Stimulated activated naive CD8-positive, alpha-beta T cell treated with anti-CD3 and anti-CD28 coated beads, Interleukin-15, Interleukin-2, amounts not matched to agents 100 U/mL and 50 U/mL, for 24 hours (primary cell): ENCODE measurements around the gene FOXK1.
A peak's percentile ranks its signal among the peaks of the same experiment; 100 is the strongest.

ENCODE experiments used
- ATAC-seq: fragments of 150-1000 bp; cut with Tn5 transposase; one replicate; pipeline ENCODE4 v1.10.0; 2021
- DNase-seq: peaks from one replicate; pipeline ENCODE4 v3.0.0; 2021

The FOXK1 gene

DNA sequence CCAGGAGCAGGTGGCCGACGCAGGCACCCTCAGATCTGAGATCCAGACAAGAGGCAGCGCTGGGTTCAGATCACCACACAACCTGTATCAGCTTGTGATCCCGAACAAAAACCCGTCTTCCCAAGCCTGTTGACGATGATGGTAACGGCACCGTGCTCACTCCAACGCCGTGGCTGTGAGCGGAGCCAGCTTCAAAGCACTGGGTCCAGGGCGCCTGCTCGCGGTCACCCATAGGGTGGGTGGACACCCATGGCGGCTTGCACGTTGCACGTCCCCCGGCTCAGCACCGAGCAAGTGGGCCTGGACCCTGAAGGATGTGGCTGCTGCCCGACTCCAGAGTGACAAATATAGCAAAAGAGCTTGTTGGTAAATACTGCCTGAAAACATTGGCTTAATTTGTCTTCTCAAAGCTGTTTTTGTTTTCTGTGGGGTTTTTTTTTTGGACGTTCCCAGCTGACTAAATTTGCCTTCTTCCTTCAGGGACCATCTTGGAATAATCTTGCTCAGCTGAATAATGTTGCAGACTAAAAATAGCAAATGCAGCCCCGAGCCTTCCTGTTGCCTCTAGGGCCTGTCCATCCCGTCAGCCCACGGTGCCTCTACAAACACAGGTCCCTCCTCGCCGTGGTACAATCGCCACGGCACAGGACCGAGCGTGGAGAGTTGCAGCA lies 41.0 kb downstream of the FOXK1 start:
- ATAC-seq (no peak), DNase-seq (no peak)

DNA sequence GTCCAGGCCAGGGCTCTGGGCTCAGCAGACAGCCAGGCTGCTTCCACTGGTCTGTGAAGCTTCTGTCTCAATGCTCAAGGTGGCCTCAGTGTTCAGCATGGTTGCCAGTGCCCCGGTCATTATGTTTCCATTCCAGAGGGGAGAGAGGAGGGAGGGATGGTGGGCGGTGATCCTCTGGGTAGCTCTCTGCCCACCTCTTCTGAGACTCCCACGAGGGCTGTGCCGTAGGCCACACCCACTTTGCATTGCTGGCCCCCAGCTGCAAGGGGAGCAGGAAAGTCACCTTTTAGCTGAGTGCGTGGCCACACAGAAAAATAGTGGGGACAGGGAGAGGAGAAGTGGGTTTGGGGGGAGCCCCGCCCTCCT lies 42.5 kb downstream of the FOXK1 start:
- DNase-seq (no peak), ATAC-seq (no peak)

DNA sequence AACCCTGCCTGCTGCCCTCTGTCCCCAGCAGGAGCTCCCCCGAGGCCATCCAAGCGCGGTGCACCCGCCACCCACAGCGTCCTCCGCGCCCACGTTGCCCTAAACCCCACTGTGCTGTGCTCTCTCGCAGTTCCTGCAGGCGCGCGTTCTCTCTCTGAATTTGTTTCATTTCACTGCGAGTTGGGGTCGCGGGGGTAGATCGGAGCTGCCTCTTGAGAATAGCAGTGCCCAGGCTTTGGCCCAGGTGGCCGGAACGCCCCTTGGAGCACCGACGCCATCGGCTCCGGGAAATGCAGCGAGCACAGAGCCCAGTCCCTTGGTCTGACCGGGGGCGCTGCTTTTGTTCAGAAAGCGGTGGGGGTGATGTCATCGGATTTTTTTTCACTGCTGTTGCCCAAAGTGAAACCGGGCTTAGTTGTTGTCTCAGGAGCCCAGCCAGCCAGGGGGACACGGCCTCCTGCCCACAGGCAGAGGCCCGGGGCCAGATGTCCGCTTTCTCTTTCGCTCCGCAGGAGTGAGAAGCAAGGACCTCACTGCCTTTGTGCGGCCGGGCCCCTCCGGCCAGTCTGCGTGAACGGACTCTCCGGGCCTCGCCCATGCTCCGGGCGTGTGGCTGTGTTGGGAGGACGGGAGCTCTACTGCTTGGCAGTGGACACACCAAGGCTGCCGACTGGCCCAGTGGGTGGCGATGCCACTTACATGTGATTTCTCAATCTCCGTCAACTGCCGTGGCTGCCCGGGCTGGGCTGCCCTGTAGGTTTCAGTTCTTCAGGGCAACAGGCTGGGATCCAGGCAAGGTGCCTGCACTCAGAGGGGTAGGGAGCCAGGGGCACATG lies 43.1 kb downstream of the FOXK1 start:
- peak; percentile 61 for DNase-seq
- ATAC-seq = peak; percentile 69

DNA sequence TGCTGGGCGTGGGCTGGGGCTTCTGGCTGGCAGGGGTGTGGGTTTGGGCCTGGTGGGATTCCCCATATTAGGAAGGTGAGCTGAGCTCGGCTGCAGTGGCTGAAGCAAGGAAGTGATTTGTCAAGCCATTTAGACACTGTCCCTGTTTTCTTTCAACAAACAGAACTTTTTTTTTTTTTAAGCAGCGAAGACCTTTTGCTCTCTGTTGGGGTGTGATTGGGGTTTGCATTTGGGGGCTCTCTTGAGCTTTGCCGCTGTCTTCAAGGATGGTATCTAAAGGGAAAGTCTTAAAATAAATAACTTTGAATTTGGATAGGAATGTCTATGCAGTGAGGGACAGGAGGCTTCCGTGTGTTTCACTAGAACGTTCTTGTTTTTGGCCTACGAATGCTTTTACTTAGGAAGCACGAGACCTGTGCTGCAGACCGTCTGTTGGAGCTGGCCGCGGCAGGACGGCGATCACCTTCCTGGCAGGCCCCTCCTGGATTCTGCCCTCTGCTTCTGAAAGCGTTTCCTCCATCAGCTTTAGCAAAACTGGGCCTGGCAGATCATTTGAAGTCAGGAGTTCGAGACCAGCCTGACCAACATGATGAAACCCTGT lies 43.9 kb downstream of the FOXK1 start:
- ATAC-seq (no peak), DNase-seq (no peak)

DNA sequence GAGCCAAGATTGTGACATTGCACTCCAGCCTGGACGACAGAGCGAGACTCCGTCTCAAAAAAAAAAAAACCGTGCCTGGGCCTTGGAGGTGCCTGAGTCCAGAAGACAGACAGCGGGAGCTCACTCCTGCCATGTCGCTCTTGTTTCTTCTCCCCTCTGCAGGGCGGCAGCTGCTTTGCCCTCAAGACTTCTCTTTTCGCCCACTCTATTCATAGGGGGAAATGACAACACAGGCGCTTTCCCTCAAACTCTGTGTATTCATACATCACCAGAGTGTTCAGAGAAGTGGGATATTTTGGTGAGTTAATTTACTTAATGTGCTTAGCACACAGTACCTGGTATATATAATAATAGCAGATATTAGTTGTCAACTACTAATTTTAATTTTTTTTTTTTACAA lies 44.5 kb downstream of the FOXK1 start:
- no peak for DNase-seq
- ATAC-seq = peak; percentile 38

DNA sequence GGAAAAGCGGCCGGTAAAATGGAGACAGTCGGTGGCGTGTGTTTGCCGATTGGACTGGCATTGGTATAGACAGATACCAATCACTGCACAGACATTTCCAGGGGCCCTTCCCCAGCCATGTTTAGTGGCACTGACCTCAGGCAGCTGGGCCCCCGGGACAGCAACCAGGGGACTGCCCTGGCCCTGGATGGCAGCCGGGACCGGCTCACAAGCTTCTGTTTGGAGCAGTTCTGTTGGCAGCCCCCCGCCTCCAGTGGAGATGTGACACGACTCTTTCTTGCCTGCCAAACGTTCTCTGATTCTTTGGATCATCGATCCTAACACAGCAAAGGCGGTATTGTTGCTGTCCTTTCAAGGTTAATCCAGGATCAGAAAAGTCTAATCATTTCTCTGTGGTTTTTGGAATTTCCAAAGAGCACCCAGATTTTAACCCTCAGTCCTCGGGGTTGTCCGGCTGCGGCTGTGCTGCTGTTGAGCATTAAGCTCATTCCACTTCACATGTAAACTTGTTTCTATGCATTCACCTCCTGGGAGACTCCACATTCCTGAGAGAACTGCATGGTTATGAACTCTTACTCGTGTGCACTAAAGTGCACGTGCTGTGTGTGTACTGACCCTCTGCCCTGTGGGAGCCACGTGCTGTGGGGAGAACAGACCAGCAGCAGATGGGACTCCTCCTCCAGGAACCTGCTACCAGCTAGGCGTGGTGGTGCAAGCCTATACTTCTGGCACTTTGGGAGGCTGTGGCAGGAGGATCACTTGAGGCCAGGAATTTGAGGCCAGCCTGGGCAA lies 46.0 kb downstream of the FOXK1 start:
- DNase-seq = no peak
- ATAC-seq = no peak

DNA sequence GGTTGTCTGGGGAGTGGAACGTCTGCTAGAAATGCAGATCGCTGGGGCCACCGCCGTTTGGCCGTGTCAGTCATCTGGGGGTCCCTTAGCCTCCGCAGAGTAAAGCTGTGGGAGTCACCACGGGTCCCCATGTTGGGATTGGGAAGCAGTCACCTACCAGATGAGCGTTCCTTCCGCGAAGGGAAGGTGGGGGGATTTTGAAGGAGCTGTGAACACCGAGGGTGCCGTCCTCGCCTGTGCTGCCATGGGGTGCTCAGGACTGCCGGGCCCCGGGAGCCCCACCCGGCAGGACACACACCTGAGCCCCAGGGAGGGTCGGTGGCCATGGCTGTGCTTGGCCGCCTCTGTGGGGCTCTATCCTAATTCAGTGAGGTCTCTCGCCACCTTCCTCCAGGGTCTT lies 47.2 kb downstream of the FOXK1 start:
- DNase-seq = no peak
- ATAC-seq = no peak

DNA sequence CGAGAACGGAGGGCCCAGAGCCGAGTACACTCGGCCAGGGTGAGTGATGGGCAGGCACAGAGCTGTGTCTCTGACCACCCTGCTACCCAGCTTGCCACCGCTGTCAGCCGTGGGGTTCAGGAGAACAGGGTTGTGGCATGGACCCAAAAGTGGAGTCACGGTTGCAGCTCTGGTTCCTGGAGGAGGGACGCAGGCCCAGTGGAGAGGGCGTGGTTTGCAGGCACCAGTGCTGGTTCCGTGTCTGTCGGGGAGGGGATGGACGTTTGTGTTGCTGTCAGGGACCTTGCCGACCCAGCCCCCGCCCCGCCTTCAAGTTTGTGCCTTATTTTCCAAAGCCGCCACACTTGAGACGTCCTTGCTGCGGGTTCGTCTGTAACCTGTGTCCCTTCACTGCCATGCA lies 48.2 kb downstream of the FOXK1 start:
- ATAC-seq (no peak), DNase-seq (no peak)

DNA sequence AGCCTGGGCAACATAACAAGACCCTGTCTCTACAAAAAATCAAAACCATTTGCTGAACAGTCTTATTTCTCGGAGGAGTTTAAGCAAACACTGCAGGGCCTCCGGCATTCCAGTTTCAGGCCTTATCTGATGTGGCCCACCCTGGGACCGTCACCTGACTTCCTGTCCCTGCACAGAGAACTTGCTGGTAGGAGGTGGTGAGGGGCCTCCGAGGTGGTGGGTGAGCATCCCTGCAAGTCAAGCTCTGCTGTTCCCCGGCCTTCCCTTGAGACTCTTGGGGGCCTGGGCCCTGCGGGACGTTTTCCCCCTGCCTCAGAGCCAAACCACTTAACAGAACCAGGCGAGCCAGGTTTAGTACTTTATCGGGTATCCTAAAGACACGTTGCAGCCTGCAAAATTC lies 48.9 kb downstream of the FOXK1 start:
- ATAC-seq (no peak), DNase-seq (no peak)

DNA sequence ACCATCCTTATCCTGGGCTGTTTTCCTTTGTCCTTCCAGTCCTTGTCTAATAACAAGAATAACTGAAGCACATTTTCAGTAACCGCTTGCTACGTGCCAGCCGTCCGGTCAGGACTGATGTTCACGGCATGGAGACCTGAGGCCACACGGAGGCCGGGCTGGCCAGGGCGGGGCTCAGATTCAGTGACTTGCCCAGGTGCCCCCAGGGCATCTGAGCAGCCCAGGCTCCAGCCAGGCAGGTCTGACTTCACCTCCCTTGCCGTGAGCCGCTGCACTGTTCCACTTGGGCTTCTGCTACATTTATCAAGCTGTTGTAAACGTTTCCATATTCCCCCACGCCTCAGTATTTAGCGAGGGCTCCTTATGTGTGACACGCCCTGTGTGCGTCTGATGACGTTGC lies 49.7 kb downstream of the FOXK1 start:
- no peak for DNase-seq
- ATAC-seq = no peak

DNA sequence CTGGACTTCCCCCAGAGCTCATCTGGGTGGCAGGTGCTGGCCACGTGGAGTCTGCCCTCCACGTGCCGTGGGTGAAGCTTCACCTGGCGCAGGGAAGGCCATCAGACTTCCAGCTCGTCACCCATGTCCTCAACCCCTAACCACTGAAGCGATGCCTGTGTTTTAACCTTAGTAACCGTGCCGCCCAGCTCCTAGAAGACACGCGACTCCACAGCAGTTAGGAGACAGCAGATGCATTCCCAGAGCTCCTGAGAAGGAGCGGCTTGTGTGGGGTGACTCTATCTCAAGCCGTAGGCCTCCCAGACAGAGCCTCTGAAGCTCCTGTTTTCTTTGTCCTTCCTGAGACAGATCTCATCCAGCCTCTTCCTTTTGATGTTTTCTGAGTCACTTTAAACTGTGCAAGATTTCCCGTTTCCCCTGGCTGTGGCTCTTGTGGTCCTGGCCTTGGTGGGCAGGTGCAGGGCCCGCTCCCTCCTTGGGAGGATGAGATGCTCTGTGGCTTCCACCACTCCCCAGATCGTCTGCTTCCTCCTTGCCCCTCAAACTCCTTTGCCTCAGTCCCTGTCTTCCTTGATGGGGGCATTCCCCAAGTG lies 51.9 kb downstream of the FOXK1 start:
- ATAC-seq (peak; percentile 64), DNase-seq (peak; percentile 53)

DNA sequence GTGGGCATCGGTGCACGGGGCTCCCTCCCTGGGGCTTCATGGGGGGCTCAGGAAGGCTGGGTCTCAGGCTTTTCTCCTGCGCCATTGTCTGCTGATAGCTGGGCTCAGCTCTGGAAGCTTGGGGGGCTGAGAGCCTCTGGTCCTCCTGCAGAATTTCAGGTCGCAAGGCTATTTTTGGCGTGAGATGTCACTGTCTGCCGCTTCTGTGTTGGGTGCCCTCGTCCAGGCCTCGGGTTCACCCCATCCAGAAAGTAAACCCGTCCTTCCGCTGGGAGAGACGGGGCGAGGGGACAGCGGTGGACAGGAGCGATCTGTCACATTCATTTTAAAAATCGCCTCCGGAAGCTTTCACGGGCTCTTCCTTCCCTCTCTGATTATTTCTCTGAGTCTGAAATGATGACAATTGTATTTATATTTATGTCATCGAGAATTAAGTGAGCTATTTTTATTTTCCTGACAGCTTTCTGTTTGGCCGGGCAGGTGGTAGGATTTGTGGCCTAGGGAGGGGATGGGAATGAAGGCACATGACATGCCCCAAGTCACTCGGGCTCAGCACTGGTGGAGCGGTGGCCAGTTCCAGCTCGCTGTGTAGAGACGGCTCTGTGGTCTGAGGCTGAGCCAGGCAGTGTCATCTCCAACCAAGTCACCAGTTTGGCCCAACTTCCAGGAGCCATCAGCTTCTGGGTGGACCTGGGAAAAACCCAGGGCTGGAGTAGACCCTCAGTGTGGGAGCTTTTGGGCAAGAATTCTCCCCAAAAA lies 52.7 kb downstream of the FOXK1 start:
- ATAC-seq (no peak), DNase-seq (no peak)

DNA sequence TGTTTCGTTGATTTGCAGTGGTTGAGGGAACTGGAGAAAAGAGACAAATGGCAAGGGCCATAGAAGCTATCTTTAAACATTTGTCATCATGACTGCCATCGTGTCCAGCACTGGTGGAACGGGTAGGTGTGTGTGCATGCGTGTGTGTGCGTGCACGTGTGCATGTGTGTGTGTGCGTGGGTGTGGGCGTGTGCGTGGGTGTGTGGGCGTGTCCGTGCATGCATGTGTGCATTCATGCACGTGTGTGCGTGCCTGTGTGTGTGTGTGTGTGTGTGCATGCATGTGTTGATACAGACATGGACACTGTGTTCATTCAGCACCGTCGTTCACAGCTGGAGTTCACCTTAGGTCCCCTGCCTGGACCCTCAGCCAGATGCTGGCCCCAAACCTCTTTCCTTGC lies 55.2 kb downstream of the FOXK1 start:
- no peak for DNase-seq
- no peak for ATAC-seq

DNA sequence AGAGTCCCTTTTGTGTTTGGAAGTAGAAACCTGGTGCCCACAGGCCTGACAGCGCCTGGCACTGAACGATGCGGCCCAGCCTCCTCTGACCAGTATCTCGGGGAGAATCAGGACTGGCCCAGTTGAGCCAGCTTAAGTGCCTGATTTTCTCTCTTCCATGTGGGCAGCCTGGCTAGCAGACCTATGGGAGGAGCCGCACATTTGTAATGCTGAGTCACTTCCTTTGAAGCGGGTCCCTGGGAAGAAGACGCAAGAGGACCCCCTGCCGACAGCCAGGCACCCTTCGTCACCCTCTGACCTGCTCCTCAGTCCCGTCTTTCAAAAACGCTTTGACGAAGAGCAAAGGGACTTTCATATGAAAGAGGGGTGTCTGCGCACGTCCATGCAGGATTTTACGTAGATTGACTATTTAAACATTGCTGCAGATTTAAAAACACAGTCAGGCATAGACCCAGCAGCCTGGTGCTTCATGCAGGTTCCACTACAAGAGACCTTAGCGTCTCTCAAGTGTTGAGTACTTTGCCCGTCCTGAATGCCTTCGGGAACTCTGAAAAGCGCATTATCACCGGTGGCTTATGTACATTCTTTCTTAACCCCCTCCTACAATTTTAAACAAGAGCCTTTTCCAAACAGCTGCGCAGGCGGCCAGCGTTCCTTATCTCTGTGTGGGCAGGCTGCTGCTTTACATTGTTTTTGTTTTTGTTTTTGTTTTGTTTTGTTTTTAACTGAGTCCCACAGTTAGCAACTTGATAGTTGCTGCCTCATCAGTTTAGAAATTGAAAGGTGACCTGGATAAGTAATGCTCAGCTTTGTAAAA lies 56.8 kb downstream of the FOXK1 start:
- DNase-seq = peak; percentile 56
- ATAC-seq = peak; percentile 70

DNA sequence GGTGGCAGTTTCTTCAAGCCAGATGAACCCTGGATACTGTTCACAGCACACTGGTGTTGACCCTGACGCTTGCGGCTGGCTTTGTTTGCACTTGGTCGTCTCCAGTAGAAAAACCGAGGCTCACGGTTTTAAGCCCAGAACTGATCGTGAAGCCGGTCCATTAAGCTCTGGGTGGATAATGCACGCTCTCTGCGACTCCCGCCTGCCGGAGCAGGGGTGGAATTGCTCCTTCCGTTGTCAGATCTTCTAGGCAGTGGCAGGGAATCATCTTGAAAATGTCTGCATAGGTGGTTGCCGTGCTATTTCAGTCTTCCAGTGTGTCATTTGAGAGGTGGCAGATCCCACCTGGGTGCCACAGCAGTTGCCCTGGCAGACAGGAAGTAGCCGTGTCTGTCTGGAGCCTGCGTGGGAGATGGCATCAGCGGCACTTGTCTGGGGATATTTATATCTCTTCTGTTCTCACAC lies 57.5 kb downstream of the FOXK1 start:
- ATAC-seq (no peak), DNase-seq (peak; percentile 38)

DNA sequence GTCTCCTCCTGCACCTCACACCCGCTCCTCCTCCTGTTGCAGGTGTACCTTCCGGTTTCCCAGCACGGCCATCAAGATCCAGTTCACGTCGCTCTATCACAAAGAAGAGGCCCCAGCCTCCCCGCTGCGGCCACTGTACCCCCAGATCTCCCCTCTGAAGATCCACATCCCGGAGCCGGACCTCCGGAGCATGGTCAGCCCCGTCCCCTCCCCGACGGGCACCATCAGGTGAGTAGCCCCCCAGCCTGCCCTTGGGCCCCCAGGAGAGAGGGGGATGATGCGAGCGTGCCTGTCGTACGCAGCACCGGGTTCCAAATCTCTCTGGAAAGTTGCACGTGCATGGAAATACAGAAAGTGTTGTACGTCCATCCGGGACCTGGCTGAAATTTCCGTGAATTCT lies 58.7 kb downstream of the FOXK1 start:
- DNase-seq (no peak), ATAC-seq (no peak)

DNA sequence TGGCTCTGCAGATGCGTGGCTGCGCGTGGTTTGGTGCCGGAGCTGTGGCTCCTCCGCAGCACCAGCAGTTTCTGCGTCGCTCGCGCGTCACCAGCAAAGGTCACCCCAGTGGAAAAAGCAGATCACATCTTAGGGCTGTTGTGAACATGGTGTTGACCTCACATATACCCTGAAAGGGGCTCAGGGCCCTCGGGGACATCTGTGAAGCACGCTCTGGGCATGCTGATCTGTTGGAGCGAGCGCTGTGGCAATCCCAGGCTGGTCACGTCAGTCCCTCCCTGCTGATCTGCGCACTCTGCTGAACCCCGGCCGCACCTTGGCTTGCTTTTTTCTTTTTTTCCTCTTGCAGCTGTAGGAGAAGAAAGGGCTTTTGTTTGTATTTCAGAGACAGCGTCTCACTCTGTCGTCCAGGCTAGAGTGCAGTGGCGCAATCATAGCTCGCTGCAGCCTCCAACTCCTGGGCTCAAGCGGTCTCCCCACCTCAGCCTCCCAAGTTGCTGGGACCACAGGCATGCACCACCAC lies 60.0 kb downstream of the FOXK1 start:
- DNase-seq = peak; percentile 33
- peak; percentile 24 for ATAC-seq

DNA sequence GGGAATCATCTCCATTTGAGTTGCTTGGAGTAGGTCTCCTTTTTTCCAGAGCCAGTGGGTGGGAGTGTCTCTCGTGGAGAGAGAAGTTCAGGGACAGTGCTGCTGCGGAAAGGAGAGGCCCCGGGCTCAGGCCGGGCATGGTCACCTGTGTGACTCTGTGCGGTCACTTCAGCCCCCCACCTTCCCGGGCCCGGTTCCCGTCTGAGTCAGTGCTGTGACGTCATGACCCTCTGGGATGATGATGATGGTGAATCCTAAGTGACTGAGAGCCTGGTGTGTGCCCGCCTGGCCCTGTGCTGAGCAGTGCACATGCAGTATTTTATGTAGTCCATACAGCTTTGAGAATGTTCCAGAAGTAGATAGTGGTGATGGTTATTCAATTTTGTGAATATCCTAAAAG lies 60.8 kb downstream of the FOXK1 start:
- DNase-seq (no peak), ATAC-seq (no peak)

DNA sequence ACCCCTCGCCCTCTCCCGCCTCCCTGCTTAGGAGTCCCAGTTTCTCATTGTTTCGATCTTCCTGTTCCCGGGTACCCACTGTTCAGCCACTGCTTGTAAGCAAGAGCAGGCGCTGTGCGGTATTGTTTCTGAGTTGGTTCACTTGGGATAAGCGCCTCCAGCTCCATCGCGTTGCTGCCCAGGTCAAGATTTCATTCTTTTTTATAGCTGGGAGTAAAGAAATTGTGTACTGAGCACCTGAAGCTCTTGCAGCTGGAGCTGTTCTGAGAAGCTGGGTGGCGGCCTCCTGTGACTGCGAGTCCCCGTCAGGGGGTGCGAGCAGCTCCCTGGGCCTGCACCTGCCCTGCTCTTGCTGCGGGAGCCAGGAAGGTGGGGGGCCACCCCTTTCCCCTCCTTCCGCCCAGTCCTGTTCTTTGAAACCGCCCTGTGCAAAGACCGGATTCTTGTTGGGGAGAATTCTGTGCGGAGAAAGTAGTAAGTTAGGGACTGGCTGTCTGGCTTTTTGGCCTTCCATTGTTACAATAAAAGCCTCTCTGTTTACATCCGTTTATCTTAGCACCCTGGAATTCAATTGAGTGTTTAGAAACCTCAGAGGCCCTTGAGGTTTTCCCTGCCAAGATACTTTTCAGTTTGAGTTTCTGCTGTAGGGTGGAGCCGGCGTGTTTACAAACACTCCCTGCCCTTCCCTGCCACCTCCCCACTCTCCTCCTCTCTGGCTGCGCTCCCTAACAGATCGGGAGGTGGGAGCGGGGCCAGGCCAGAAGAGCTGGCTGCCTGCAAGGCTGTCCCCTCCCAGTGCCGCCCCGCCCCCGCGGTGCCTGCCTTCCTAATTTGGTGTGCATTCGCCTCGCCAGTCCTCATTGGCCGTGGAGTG lies 62.5 kb downstream of the FOXK1 start:
- DNase-seq (peak; percentile 80), ATAC-seq (peak; percentile 72)
